Endothelial cell of umbilical vein (primary cell): ENCODE results near the gene PASD1. TPM values are rescaled to one million over a fixed set of nuclear protein-coding genes. Genes with fewer than 3 reads are reported as not detected.

Experiments used
- BruUV-seq: library from RNA; stranded (reverse); fragments of 400-500 nt; replicated peaks from 2 replicates; lab custom pipeline; 2021; lab: Mats Ljungman, UMichigan
- CTCF ChIA-PET: fragments of 300-600, 350-600 bp; sonication (Branson Sonifier 250); formaldehyde crosslinking; loops from one replicate; lab custom pipeline; 2021; ENCODE audit warnings: antibody characterized with exemption, inconsistent platforms; lab: Charles Lee
- POLR2A ChIA-PET: fragments of 300-600, 350-600 bp; sonication (Branson Sonifier 250); formaldehyde crosslinking; loops from one replicate; lab custom pipeline; 2021; ENCODE audit warnings: antibody characterized with exemption, inconsistent platforms; lab: Charles Lee
- DNase-seq: peaks from one replicate; pipeline ENCODE4 v3.0.0-alpha.2; 2011; ENCODE audit warnings: low read depth, low spot score
- FAIRE-seq: peaks from 2 replicates; lab custom pipeline; 2011; peaks lifted over from hg19 to GRCh38; lab: Jason Lieb, UNC
- H2AFZ ChIP-seq: 2 replicates; pipeline ENCODE4 v1.6.0; 2012; ENCODE audit warnings: low read depth, low read length, control low read depth, inconsistent platforms
- H3K27ac ChIP-seq: 2 replicates; pipeline ENCODE4 v1.5.1; 2011; ENCODE audit warnings: low read depth, mild to moderate bottlenecking, control low read depth, low read length, moderate library complexity; ENCODE audit not compliant: insufficient read depth
- H3K27me3 ChIP-seq, 2 experiments: 2 replicates each; pipeline versions ENCODE4 v1.6.0 to v1.6.1; 2011; ENCODE audit warnings: low read length in 2 of 2, mixed read lengths in 1 of 2; ENCODE audit not compliant: control insufficient read depth in 2 of 2, insufficient read depth in 2 of 2
- H3K36me3 ChIP-seq, 2 experiments: 2 replicates in 1 of 2; 3 replicates in 1 of 2; pipeline ENCODE4 v1.5.1; 2011; ENCODE audit warnings: low read length in 2 of 2, mild to moderate bottlenecking in 1 of 2, moderate library complexity in 1 of 2; ENCODE audit not compliant: control insufficient read depth in 2 of 2, insufficient read depth in 2 of 2; ENCODE audit errors: extremely low read depth in 1 of 2
- H3K4me1 ChIP-seq: 3 replicates; pipeline ENCODE4 v1.5.1; 2011; ENCODE audit warnings: mild to moderate bottlenecking, low read length; ENCODE audit not compliant: control insufficient read depth, insufficient read depth; ENCODE audit errors: extremely low read depth
- H3K4me2 ChIP-seq: 2 replicates; pipeline ENCODE4 v1.6.1; 2011; ENCODE audit warnings: low read length, control low read depth, mixed read lengths; ENCODE audit not compliant: insufficient read depth
- H3K4me3 ChIP-seq, 3 experiments: fragments of 200-600 bp in 1 of 3; sonication (generic), shearing (Covaris generic) in 1 of 3; replicated peaks in 1 of 3; 2 replicates each; pipeline ENCODE4 v1.5.1; 2011 to 2016; ENCODE audit warnings: control low read depth in 3 of 3, low read length in 3 of 3, mild to moderate bottlenecking in 2 of 3, inconsistent platforms in 1 of 3, low read depth in 1 of 3, moderate library complexity in 1 of 3; ENCODE audit not compliant: insufficient read depth in 1 of 3
- H3K79me2 ChIP-seq: 2 replicates; pipeline ENCODE4 v1.6.0; 2012; ENCODE audit warnings: low read length, inconsistent platforms; ENCODE audit not compliant: control insufficient read depth, insufficient read depth
- H3K9ac ChIP-seq: replicated peaks from 2 replicates; pipeline ENCODE3; 2011; ENCODE audit warnings: low read length, control low read depth; ENCODE audit not compliant: insufficient read depth; ENCODE audit errors: extremely low read depth
- H3K9me1 ChIP-seq: replicated peaks from 3 replicates; pipeline ENCODE4 v1.6.0; 2011; ENCODE audit warnings: mild to moderate bottlenecking, low read length; ENCODE audit not compliant: control insufficient read depth, insufficient read depth; ENCODE audit errors: extremely low read depth
- H3K9me3 ChIP-seq: replicated peaks from 2 replicates; pipeline ENCODE4 v1.5.1; 2012; ENCODE audit warnings: low read length, inconsistent platforms; ENCODE audit not compliant: control insufficient read depth, insufficient read depth
- H4K20me1 ChIP-seq: replicated peaks from 2 replicates; pipeline ENCODE3; 2011; ENCODE audit warnings: mild to moderate bottlenecking, low read length; ENCODE audit not compliant: control insufficient read depth, insufficient read depth; ENCODE audit errors: extremely low read depth
- CTCF ChIP-seq, 2 donors: IDR thresholded peaks; 1 replicate in 1 of 2; 2 replicates in 1 of 2; pipeline ENCODE4 v1.5.1; 2011; ENCODE audit warnings: low read length in 2 of 2, mild to moderate bottlenecking in 2 of 2, moderate library complexity in 2 of 2, control low read depth in 1 of 2, inconsistent platforms in 1 of 2, low read depth in 1 of 2; ENCODE audit not compliant: insufficient read depth in 1 of 2; ENCODE audit errors: extremely low read depth in 1 of 2
- EZH2 ChIP-seq: IDR thresholded peaks from 2 replicates; pipeline ENCODE4 v1.6.1; 2012; ENCODE audit warnings: borderline replicate concordance, low read depth, mild to moderate bottlenecking, moderate library complexity, low read length, inconsistent platforms; ENCODE audit not compliant: severe bottlenecking
- FOS ChIP-seq: IDR thresholded peaks from 2 replicates; pipeline ENCODE4 v1.6.1; 2011; ENCODE audit warnings: mild to moderate bottlenecking, low read length, moderate library complexity, borderline replicate concordance; ENCODE audit not compliant: insufficient read depth
- GATA2 ChIP-seq: IDR thresholded peaks from 2 replicates; pipeline ENCODE4 v1.7.0; 2011; ENCODE audit warnings: low read depth, mild to moderate bottlenecking, moderate library complexity, mixed read lengths, low read length; ENCODE audit not compliant: insufficient read length, insufficient read depth
- JUN ChIP-seq: IDR thresholded peaks from 2 replicates; pipeline ENCODE4 v1.6.1; 2011; ENCODE audit warnings: borderline replicate concordance, low read depth; ENCODE audit not compliant: insufficient read length, insufficient read depth
- MAX ChIP-seq: IDR thresholded peaks from 2 replicates; pipeline ENCODE4 v1.6.1; 2011; ENCODE audit not compliant: insufficient read depth, insufficient read length
- MYC ChIP-seq: IDR thresholded peaks from one replicate; pipeline ENCODE4 v1.6.1; 2011; ENCODE audit warnings: mild to moderate bottlenecking, low read depth, low read length
- POLR2A ChIP-seq: IDR thresholded peaks from 2 replicates; pipeline ENCODE4 v1.6.1; 2012; ENCODE audit warnings: low read depth, mild to moderate bottlenecking, control low read depth, low read length
- POLR2AphosphoS5 ChIP-seq: IDR thresholded peaks from 2 replicates; pipeline ENCODE4 v1.6.1; 2012; ENCODE audit warnings: low read depth, mild to moderate bottlenecking, control low read depth, low read length, moderate library complexity; ENCODE audit not compliant: insufficient read depth
- dilution Hi-C: fragments of 300-500 bp; cut with MboI; formaldehyde crosslinking; loops from one replicate; pipeline ENCODE4 v1.15.0; 2019; ENCODE audit warnings: low sequenced_read_pairs; ENCODE audit not compliant: extremely low pct_ligation_motif_present
- intact Hi-C: fragments of 100-400 bp; cut with micrococcal nuclease; formaldehyde crosslinking; loops from one replicate; pipeline ENCODE4 v1.10.0; 2022
- polyA plus RNA-seq, 4 experiments: library from polyadenylated mRNA; depleted of rRNA in 3 of 4; stranded (reverse) in 3 of 4; unstranded in 1 of 4; fragments of >200 nt; gene quantifications; 2 replicates each; pipeline versions ENCODE4 v1.2.1 to v1.2.3, GENCODE V29; 2011 to 2012; ENCODE audit warnings: missing spikeins in 1 of 4
- total RNA-seq: library from RNA; stranded (reverse); gene quantifications from 2 replicates; pipeline ENCODE4 v1.2.3, GENCODE V29; 2021

PASD1 gene
- total and polyA plus RNA-seq, 2 donors (not counting 3 experiments of a cell fraction or from before 2014, with no cell fraction given) = not detected

- Histone ChIP-seq H3K36me3 (no peaks in the 10 kb centered on the region), H3K9ac (no peak overlapping the region), H3K4me2 (no peak overlapping the region), H3K79me2 (no peaks in the 10 kb centered on the region), H3K4me1 (no peaks in the 10 kb centered on the region), H3K9me1 (no peaks in the 10 kb centered on the region), H3K4me3 (no peak overlapping the region), H3K27me3 (no peaks in the 10 kb centered on the region), H4K20me1 (no peaks in the 10 kb centered on the region), H2AFZ (no peak overlapping the region), H3K27ac (no peak overlapping the region), H3K9me3 (no peaks in the 10 kb centered on the region)
- FAIRE-seq = no peak
- CTCF ChIA-PET = no interaction called here
- dilution Hi-C loops (no loop called here), intact Hi-C loops (no loop called here)
- POLR2A ChIA-PET = no interaction called here
- BruUV-seq = no TSS peak
- no peak for DNase-seq
- no peak for TF ChIP-seq FOS
- no peak for TF ChIP-seq EZH2
- no peak for TF ChIP-seq MYC
- TF ChIP-seq CTCF (IDR thresholded peaks at IDR 0.05; ENCODE audit: extremely low read depth in 1 of 2, insufficient read depth in 1 of 2, low read depth in 1 of 2, low read length in 2 of 2) = no peak
- no peak for TF ChIP-seq POLR2AphosphoS5
- no peak for TF ChIP-seq JUN
- no peak for TF ChIP-seq MAX
- no peak for TF ChIP-seq POLR2A
- no peak for TF ChIP-seq GATA2
These were observed 71.5 kb downstream of the PASD1 start for GRCh38 chrX:151634937-151635336.
